Activated CD8-positive, alpha-beta T cell treated with anti-CD3 and anti-CD28 coated beads for 36 hours (primary cell): ENCODE data around the gene CFAP69. TPM values are rescaled to one million over a fixed set of nuclear protein-coding genes. Genes with fewer than 3 reads are reported as not detected.

Source experiments
- ATAC-seq: fragments of 200-7000 bp; cut with Tn5 transposase; one replicate; pipeline ENCODE4 v1.10.0; 2021; ENCODE audit warnings: mild to moderate bottlenecking, moderate library complexity
- CTCF ChIA-PET: fragments of 350-600 bp; sonication (Branson Sonifier 250); formaldehyde crosslinking; loops from one replicate; lab custom pipeline; 2021; ENCODE audit warnings: antibody characterized with exemption; lab: Charles Lee
- POLR2A ChIA-PET: fragments of 350-600 bp; sonication (Branson Sonifier 250); formaldehyde crosslinking; loops from one replicate; lab custom pipeline; 2021; ENCODE audit warnings: antibody characterized with exemption; lab: Charles Lee
- DNase-seq: peaks from one replicate; pipeline ENCODE4 v3.0.0-alpha.2; 2020
- H3K27ac Mint-ChIP-seq: one replicate; pipeline ENCODE4 v1.8.0; 2021; ENCODE audit warnings: mild to moderate bottlenecking, mixed read lengths
- H3K27me3 Mint-ChIP-seq: one replicate; pipeline ENCODE4 v1.8.0; 2021; ENCODE audit warnings: mixed read lengths
- H3K36me3 Mint-ChIP-seq: one replicate; pipeline ENCODE4 v1.8.0; 2021; ENCODE audit warnings: low read depth, mixed read lengths
- H3K4me1 Mint-ChIP-seq: one replicate; pipeline ENCODE4 v1.8.0; 2021; ENCODE audit warnings: low read depth, mixed read lengths
- H3K4me3 Mint-ChIP-seq: one replicate; pipeline ENCODE4 v1.8.0; 2021; ENCODE audit warnings: mild to moderate bottlenecking, moderate library complexity, mixed read lengths
- H3K9me3 Mint-ChIP-seq: one replicate; pipeline ENCODE4 v1.8.0; 2021; ENCODE audit warnings: mixed read lengths
- CTCF ChIP-seq: fragments of 200-600 bp; IDR thresholded peaks from one replicate; pipeline ENCODE4 v1.8.0; 2022; ENCODE audit warnings: antibody characterized with exemption, mild to moderate bottlenecking
- intact Hi-C: fragments of 100-400 bp; cut with micrococcal nuclease; formaldehyde crosslinking; loops from one replicate; pipeline ENCODE4 v1.10.0; 2022
- total RNA-seq, 2 experiments: library from RNA; stranded (reverse); gene quantifications; one replicate each; pipeline ENCODE4 v1.2.3, GENCODE V29; 2021

Gene CFAP69
- total RNA-seq, 2 experiments from 2014 or later: 0.07 to 0.69 TPM

GRCh38 chr7:90303241-90303640 is 58.3 kb downstream of the CFAP69 start:
- H3K9me3 Mint-ChIP-seq: no peaks in the 10 kb centered on the region

GRCh38 chr7:90309872-90310271 is 64.9 kb downstream of the CFAP69 start:
- CTCF ChIA-PET: interaction anchor here (1.6 kb wide), 1 partner anchor 118 kb away, joined by 7 read pairs; no protein-coding TSS in a partner anchor
- no peak for ATAC-seq
- Mint-ChIP-seq H3K27me3 (peaks cover 7% of the 10 kb centered on the region), H3K4me1 (no peaks in the 10 kb centered on the region), H3K9me3 (no peaks in the 10 kb centered on the region), H3K27ac (no peak overlapping the region), H3K4me3 (no peak overlapping the region), H3K36me3 (no peaks in the 10 kb centered on the region)
- POLR2A ChIA-PET: no interaction called here
- DNase-seq: no peak
- intact Hi-C loops: loop anchor here (5.0 kb wide), 1 partner anchor 117 kb away; no protein-coding TSS in a partner anchor
- TF ChIP-seq CTCF: no peak

More at GRCh38 chr7:90303241-90303640, 58.3 kb downstream of the CFAP69 start:
- ATAC-seq: no peak
- no peaks in the 10 kb centered on the region for H3K36me3 Mint-ChIP-seq
- CTCF ChIA-PET: interaction anchor here (1.2 to 2.0 kb wide), 2 partner anchors 9 to 13 kb away, joined by 3 to 10 read pairs; no protein-coding TSS in a partner anchor
- POLR2A ChIA-PET: no interaction called here
- TF ChIP-seq CTCF: no peak
- H3K4me3 Mint-ChIP-seq: no peak overlapping the region
- no peak overlapping the region for H3K27ac Mint-ChIP-seq
- H3K27me3 Mint-ChIP-seq: peaks cover 14% of the 10 kb centered on the region
- intact Hi-C loops: no loop called here
- DNase-seq: no peak
- no peaks in the 10 kb centered on the region for H3K4me1 Mint-ChIP-seq

GRCh38 chr7:90311175-90311574 is 66.2 kb downstream of the CFAP69 start:
- DNase-seq: no peak
- POLR2A ChIA-PET: no interaction called here
- no peaks in the 10 kb centered on the region for H3K4me1 Mint-ChIP-seq
- no peak for ATAC-seq
- H3K27me3 Mint-ChIP-seq: peaks cover 13% of the 10 kb centered on the region
- intact Hi-C loops: loop anchor here (5.0 kb wide), 1 partner anchor 116 kb away; no protein-coding TSS in a partner anchor
- H3K9me3 Mint-ChIP-seq: no peaks in the 10 kb centered on the region
- CTCF ChIA-PET: interaction anchor here (1.2 to 3.3 kb wide), 5 partner anchors 8 to 117 kb away, joined by 3 to 37 read pairs (median 6); partner anchors contain the start of gene GTPBP10
- no peaks in the 10 kb centered on the region for H3K36me3 Mint-ChIP-seq
- H3K27ac Mint-ChIP-seq: no peak overlapping the region
- no peak overlapping the region for H3K4me3 Mint-ChIP-seq
- TF ChIP-seq CTCF: no peak

GRCh38 chr7:90312745-90313144 is 67.8 kb downstream of the CFAP69 start:
- H3K4me1 Mint-ChIP-seq: no peaks in the 10 kb centered on the region
- H3K36me3 Mint-ChIP-seq: no peaks in the 10 kb centered on the region
- H3K9me3 Mint-ChIP-seq: no peaks in the 10 kb centered on the region
- TF ChIP-seq CTCF: peak; percentile 28
- ATAC-seq (no peak), DNase-seq (no peak)
- no peak overlapping the region for H3K27ac Mint-ChIP-seq
- ChIA-PET POLR2A (no interaction called here), CTCF (interaction anchor here (0.8 to 3.3 kb wide), 6 partner anchors 8 to 116 kb away, joined by 3 to 37 read pairs (median 5); partner anchors contain the start of genes FAM237B and GTPBP10)
- H3K27me3 Mint-ChIP-seq: peaks cover 20% of the 10 kb centered on the region
- no peak overlapping the region for H3K4me3 Mint-ChIP-seq
- intact Hi-C loops: loop anchor here (5.0 kb wide), 1 partner anchor 115 kb away; no protein-coding TSS in a partner anchor

- Mint-ChIP-seq H3K36me3 (no peaks in the 10 kb centered on the region), H3K9me3 (no peaks in the 10 kb centered on the region), H3K27ac (no peak overlapping the region), H3K4me1 (no peaks in the 10 kb centered on the region), H3K4me3 (no peak overlapping the region), H3K27me3 (peaks cover 22% of the 10 kb centered on the region)
- intact Hi-C loops: loop anchor here (5.0 kb wide), 1 partner anchor 113 kb away; no protein-coding TSS in a partner anchor
- CTCF ChIA-PET: interaction anchor here (3.3 kb wide), 1 partner anchor 114 kb away, joined by 37 read pairs; no protein-coding TSS in a partner anchor
- POLR2A ChIA-PET: no interaction called here
- ATAC-seq (no peak), DNase-seq (no peak)
- TF ChIP-seq CTCF: no peak
Measured at GRCh38 chr7:90313907-90314306, 68.9 kb downstream of the CFAP69 start.
